ENCODE measurements around the gene ENTPD5.

DNA sequence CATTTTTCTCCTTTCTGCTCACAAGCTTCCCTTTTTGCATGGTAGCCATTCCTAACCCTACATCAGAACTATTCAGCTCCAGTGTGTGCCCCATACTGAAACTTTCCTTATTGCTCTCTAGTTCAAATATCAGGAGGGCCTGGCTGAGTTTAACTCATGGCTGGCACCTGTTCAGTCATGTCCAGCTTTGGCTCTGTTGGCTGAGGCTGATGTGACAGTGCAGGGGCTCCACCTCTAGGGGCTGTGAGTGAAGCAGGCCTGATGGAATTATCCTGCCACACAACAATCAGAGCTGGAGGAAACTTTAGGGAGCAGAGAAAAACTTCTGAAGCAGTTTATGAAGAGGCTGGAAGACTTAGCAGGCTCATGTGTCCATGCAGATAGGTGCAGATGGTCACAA, 60.5 kb downstream of the ENTPD5 start:
- TF ChIP-seq POLR2A (IDR thresholded peaks at IDR 0.05) = no peak
- TF ChIP-seq, protein P1, sequence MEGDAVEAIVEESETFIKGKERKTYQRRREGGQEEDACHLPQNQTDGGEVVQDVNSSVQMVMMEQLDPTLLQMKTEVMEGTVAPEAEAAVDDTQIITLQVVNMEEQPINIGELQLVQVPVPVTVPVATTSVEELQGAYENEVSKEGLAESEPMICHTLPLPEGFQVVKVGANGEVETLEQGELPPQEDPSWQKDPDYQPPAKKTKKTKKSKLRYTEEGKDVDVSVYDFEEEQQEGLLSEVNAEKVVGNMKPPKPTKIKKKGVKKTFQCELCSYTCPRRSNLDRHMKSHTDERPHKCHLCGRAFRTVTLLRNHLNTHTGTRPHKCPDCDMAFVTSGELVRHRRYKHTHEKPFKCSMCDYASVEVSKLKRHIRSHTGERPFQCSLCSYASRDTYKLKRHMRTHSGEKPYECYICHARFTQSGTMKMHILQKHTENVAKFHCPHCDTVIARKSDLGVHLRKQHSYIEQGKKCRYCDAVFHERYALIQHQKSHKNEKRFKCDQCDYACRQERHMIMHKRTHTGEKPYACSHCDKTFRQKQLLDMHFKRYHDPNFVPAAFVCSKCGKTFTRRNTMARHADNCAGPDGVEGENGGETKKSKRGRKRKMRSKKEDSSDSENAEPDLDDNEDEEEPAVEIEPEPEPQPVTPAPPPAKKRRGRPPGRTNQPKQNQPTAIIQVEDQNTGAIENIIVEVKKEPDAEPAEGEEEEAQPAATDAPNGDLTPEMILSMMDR (IDR thresholded peaks at IDR 0.05) = no peak
- TF ChIP-seq EP300 (IDR thresholded peaks at IDR 0.05) = no peak
